DOHH2 (cell line): ENCODE data around the gene CLASP1.
A peak's percentile ranks its signal among the peaks of the same experiment; 100 is the strongest.
"Not testable (repeated sequence)": the region's sequence is repeated elsewhere in the genome, so short reads cannot be mapped to it uniquely, and the experiment has no call there.

Source experiments
- H3F3A ChIP-seq: fragments of 200-600 bp; sonication (generic), shearing (Covaris generic); 2 replicates; pipeline ENCODE4 v1.6.0; 2016; ENCODE audit warnings: antibody characterized with exemption, mild to moderate bottlenecking; ENCODE audit not compliant: control insufficient read depth, insufficient read depth
- H3K27ac ChIP-seq: fragments of 200-600 bp; sonication (generic); 2 replicates; pipeline ENCODE4 v1.5.1; 2014; ENCODE audit warnings: low read depth, mild to moderate bottlenecking, low read length, moderate library complexity
- H3K27me3 ChIP-seq: fragments of 200-600 bp; sonication (generic); 2 replicates; pipeline ENCODE4 v1.6.1; 2014; ENCODE audit warnings: mild to moderate bottlenecking, low read length, mixed read lengths; ENCODE audit not compliant: control insufficient read depth
- H3K36me3 ChIP-seq: fragments of 200-600 bp; sonication (generic); 2 replicates; pipeline ENCODE4 v1.6.1; 2014; ENCODE audit warnings: mild to moderate bottlenecking, low read length, moderate library complexity, mixed read lengths; ENCODE audit not compliant: control insufficient read depth
- H3K4me1 ChIP-seq: fragments of 200-600 bp; sonication (generic); 2 replicates; pipeline ENCODE4 v1.6.1; 2014; ENCODE audit warnings: mild to moderate bottlenecking, low read length, mixed read lengths; ENCODE audit not compliant: control insufficient read depth
- H3K4me2 ChIP-seq: fragments of 200-600 bp; sonication (generic); 2 replicates; pipeline ENCODE4 v1.6.0; 2014; ENCODE audit warnings: mild to moderate bottlenecking, low read length, moderate library complexity
- H3K4me3 ChIP-seq: fragments of 200-600 bp; sonication (generic); 2 replicates; pipeline ENCODE4 v1.5.1; 2014; ENCODE audit warnings: mild to moderate bottlenecking, low read length, mixed read lengths
- H3K79me2 ChIP-seq: fragments of 200-600 bp; sonication (generic); 2 replicates; pipeline ENCODE4 v1.6.1; 2014; ENCODE audit warnings: mild to moderate bottlenecking, low read length, mixed read lengths; ENCODE audit not compliant: control insufficient read depth
- H3K9me2 ChIP-seq: fragments of 200-600 bp; sonication (generic); replicated peaks from 2 replicates; pipeline ENCODE4 v1.6.1; 2014; ENCODE audit warnings: mild to moderate bottlenecking, low read length, mixed read lengths; ENCODE audit not compliant: control insufficient read depth
- H3K9me3 ChIP-seq: fragments of 200-600 bp; sonication (generic); 2 replicates; pipeline ENCODE4 v1.6.1; 2014; ENCODE audit warnings: antibody characterized with exemption, low read length, mixed read lengths; ENCODE audit not compliant: control insufficient read depth, insufficient read depth
- H4K20me1 ChIP-seq: fragments of 200-600 bp; sonication (generic); 2 replicates; pipeline ENCODE4 v1.6.0; 2014; ENCODE audit warnings: low read depth, mild to moderate bottlenecking, antibody characterized with exemption, low read length, moderate library complexity; ENCODE audit not compliant: control insufficient read depth, insufficient read depth
- CTCF ChIP-seq: fragments of 200-600 bp; sonication (generic); IDR thresholded peaks from one replicate; pipeline ENCODE4 v1.5.1; 2014; ENCODE audit warnings: antibody characterized with exemption, mild to moderate bottlenecking, low read depth, low read length; ENCODE audit not compliant: poor library complexity, severe bottlenecking
- EZH2phosphoT487 ChIP-seq: fragments of 200-600 bp; sonication (generic); IDR thresholded peaks from 2 replicates; pipeline ENCODE4 v1.6.1; 2017; ENCODE audit warnings: borderline replicate concordance, mild to moderate bottlenecking, antibody characterized with exemption, low read length, moderate library complexity, mixed read lengths

The CLASP1 gene

GRCh38 chr2:121555008-121555407 lies 94.3 kb downstream of the CLASP1 start:
- TF ChIP-seq CTCF = no peak
- TF ChIP-seq EZH2phosphoT487 = no peak
- Histone ChIP-seq H3K4me3 (no peak overlapping the region), H3K79me2 (peaks cover 80% of the 10 kb centered on the region), H3K4me2 (no peak overlapping the region), H3K27ac (no peak overlapping the region), H3F3A (peaks cover 13% of the 10 kb centered on the region), H3K36me3 (peaks cover 3% of the 10 kb centered on the region; the same call in 1 of the 2 replicates), H3K27me3 (no peaks in the 10 kb centered on the region), H3K9me2 (no peaks in the 10 kb centered on the region), H4K20me1 (peaks cover 6% of the 10 kb centered on the region; the same call in 1 of the 2 replicates), H3K9me3 (0 out of 2 replicates have a peak, but pooled peaks cover 6% of the 10 kb centered on the region), H3K4me1 (peaks cover 38% of the 10 kb centered on the region)

- H3K4me2 ChIP-seq = peak overlapping the region; percentile 21; the same call in 1 of the 2 replicates
- not testable (repeated sequence) for H3F3A ChIP-seq, H3K27me3 ChIP-seq, H3K9me3 ChIP-seq, H4K20me1 ChIP-seq, H3K27ac ChIP-seq, H3K9me2 ChIP-seq, H3K36me3 ChIP-seq, H3K4me3 ChIP-seq
- peaks cover 84% of the 10 kb centered on the region for H3K79me2 ChIP-seq
- peaks cover 22% of the 10 kb centered on the region for H3K4me1 ChIP-seq
These were observed 96.6 kb downstream of the CLASP1 start for GRCh38 chr2:121552477-121553180.

GRCh38 chr2:121550669-121551068 lies 98.6 kb downstream of the CLASP1 start:
- Histone ChIP-seq H3K27ac (no peak overlapping the region), H3F3A (no peaks in the 10 kb centered on the region), H3K9me2 (no peaks in the 10 kb centered on the region), H3K36me3 (peaks cover 3% of the 10 kb centered on the region; the same call in 1 of the 2 replicates), H3K79me2 (peaks cover 89% of the 10 kb centered on the region), H3K27me3 (no peaks in the 10 kb centered on the region), H4K20me1 (no peaks in the 10 kb centered on the region), H3K9me3 (0 out of 2 replicates have a peak, but pooled peaks cover 6% of the 10 kb centered on the region), H3K4me3 (no peak overlapping the region), H3K4me2 (no peak overlapping the region), H3K4me1 (peaks cover 22% of the 10 kb centered on the region)
- TF ChIP-seq CTCF = no peak
- TF ChIP-seq EZH2phosphoT487 = no peak

- Histone ChIP-seq H3K79me2 (peaks cover 95% of the 10 kb centered on the region), H3K27ac (no peak overlapping the region)
These were observed 101.6 kb downstream of the CLASP1 start for GRCh38 chr2:121547646-121548045.

More at GRCh38 chr2:121547646-121548045, 101.6 kb downstream of the CLASP1 start:
- Histone ChIP-seq H3K4me2 (no peak overlapping the region), H3K9me3 (0 out of 2 replicates have a peak, but pooled peaks cover 6% of the 10 kb centered on the region), H3F3A (no peaks in the 10 kb centered on the region), H3K4me3 (no peak overlapping the region), H4K20me1 (no peaks in the 10 kb centered on the region), H3K4me1 (peaks cover 19% of the 10 kb centered on the region), H3K9me2 (no peaks in the 10 kb centered on the region), H3K27me3 (no peaks in the 10 kb centered on the region), H3K36me3 (peaks cover 3% of the 10 kb centered on the region; the same call in 1 of the 2 replicates)
- TF ChIP-seq CTCF (no peak), EZH2phosphoT487 (no peak)
